NCI-H187 (cell line): ENCODE data around the gene SETD1B.

Experiments
- DNase-seq, 2 experiments: peaks; one replicate each; lab custom pipeline; 2025; lab: John Stamatoyannopoulos, UW

The SETD1B gene

GRCh38 chr12:121795034-121795968 is 8.5 kb upstream of the SETD1B start:
- DNase-seq = peak; percentile 65 to 91

- DNase-seq = peak; percentile 46 to 51
These were observed 6.7 kb upstream of the SETD1B start for GRCh38 chr12:121796855-121797751.

- DNase-seq = peak; percentile 54 to 81
These were observed 5.6 kb upstream of the SETD1B start for GRCh38 chr12:121797937-121798786.

GRCh38 chr12:121798787-121799155 is 5.0 kb upstream of the SETD1B start:
- DNase-seq = no peak

GRCh38 chr12:121799156-121799841 is 4.5 kb upstream of the SETD1B start:
- DNase-seq = peak; percentile 72 to 89

GRCh38 chr12:121799842-121800693 is 3.7 kb upstream of the SETD1B start:
- peak; percentile 72 to 92 for DNase-seq

GRCh38 chr12:121800694-121801594 is 2.9 kb upstream of the SETD1B start:
- DNase-seq = peak; percentile 55 to 78

- peak; percentile 51 to 78 for DNase-seq
These were observed 2.0 kb upstream of the SETD1B start for GRCh38 chr12:121801595-121802484.

- DNase-seq = no peak
These were observed 1.3 kb upstream of the SETD1B start for GRCh38 chr12:121802485-121802842.

- DNase-seq = peak; percentile 92 to 95
These were observed 738 bp upstream of the SETD1B start for GRCh38 chr12:121802843-121803698.

GRCh38 chr12:121804417-121805111 is 755 bp downstream of the SETD1B start:
- peak in 1 of 2 experiments; percentile 20 for DNase-seq

- peak in 1 of 2 experiments; percentile 23 for DNase-seq
These were observed 1.6 kb downstream of the SETD1B start for GRCh38 chr12:121805171-121806008.

GRCh38 chr12:121806009-121806545 is 2.3 kb downstream of the SETD1B start:
- DNase-seq = no peak

- DNase-seq = no peak
These were observed 3.0 kb downstream of the SETD1B start for GRCh38 chr12:121806546-121807423.
